Panc1 (cell line): ENCODE measurements around the gene ANO5.

Experiments used
- CTCF ChIP-seq: fragments of 450-650 bp; IDR thresholded peaks from 2 replicates; pipeline ENCODE4 v1.5.1; 2017; ENCODE audit warnings: mild to moderate bottlenecking
- POLR2AphosphoS5 ChIP-seq: IDR thresholded peaks from 2 replicates; pipeline ENCODE4 v1.6.1; 2012; ENCODE audit warnings: mild to moderate bottlenecking, low read depth, low read length, moderate library complexity

DNA sequence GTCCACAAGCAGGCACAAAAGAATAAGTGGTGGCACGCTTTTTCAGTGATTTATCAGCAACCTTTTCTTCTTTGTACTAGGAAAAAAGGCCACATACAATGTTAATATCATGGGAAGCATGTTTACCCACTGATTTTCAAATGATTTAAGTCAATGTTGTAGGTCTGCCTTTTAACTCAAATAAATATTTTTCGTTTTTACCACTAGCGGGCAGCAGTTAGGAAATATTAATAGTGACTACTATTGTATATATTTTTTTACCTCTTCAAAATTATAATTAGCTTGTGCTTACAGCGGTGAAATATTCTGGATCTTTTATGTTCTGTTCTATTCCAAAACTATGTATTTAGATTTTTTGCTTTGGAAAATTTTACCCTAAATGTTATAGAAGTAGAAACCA is 138.9 kb downstream of the ANO5 start:
- TF ChIP-seq CTCF (peak; percentile 28; the same call in 1 of the 2 replicates), POLR2AphosphoS5 (no peak)
